ENCODE measurements around the gene PDLIM3. TPM values are rescaled to one million over a fixed set of nuclear protein-coding genes. Genes with fewer than 3 reads are reported as not detected.

Gene PDLIM3
- total and polyA plus RNA-seq, 2 of the 13 experiments (the other 11 are each of a cell fraction or from before 2014, with no cell fraction given) = 5.9 to 14.0 TPM

- TF ChIP-seq AHDC1 (CRISPR knock-in tag; IDR thresholded peaks at IDR 0.05; ENCODE audit: borderline replicate concordance) (no peak), ZNF326 (CRISPR knock-in tag; IDR thresholded peaks at IDR 0.05; ENCODE audit: borderline replicate concordance) (no peak), GLI4 (CRISPR knock-in tag; IDR thresholded peaks at IDR 0.05; ENCODE audit: borderline replicate concordance) (no peak), YEATS2 (CRISPR knock-in tag; IDR thresholded peaks at IDR 0.05; ENCODE audit: borderline replicate concordance) (no peak), RELA (CRISPR knock-in tag; IDR thresholded peaks at IDR 0.05) (no peak), KLF16 (CRISPR knock-in tag; IDR thresholded peaks at IDR 0.05) (no peak)
These were observed 11.4 kb downstream of the PDLIM3 start (continued) for GRCh38 chr4:185523862-185524261.

GRCh38 chr4:185522451-185522850, 12.9 kb downstream of the PDLIM3 start:
- CTCF ChIA-PET (ENCODE audit: low intra/inter-chr PET ratio, low total read pairs) = no interaction called here
- in situ Hi-C loops (cut with HindIII; ENCODE audit: extremely low pct_ligation_motif_present, low pct_unique_long_range_greater_than_20kb) = no loop called here

More at GRCh38 chr4:185522451-185522850, 12.9 kb downstream of the PDLIM3 start:
- H3K4me1 ChIP-seq (ENCODE audit: insufficient read depth, low read length) = no peaks in the 10 kb centered on the region
- no peaks in the 10 kb centered on the region for H3K9me3 ChIP-seq (ENCODE audit: low read length)
- intact Hi-C loops (cut with micrococcal nuclease; ENCODE audit: unreplicated experiment) = no loop called here
- WGBS (ENCODE audit: low lambda C conversion rate) = 91% methylated on average over 2 of the region's 2 CpGs
- POLR2A ChIA-PET = no interaction called here
- H3K4me2 ChIP-seq (ENCODE audit: low read depth, low read length) = no peak overlapping the region
- FAIRE-seq (no peak), DNase-seq (ENCODE audit: low spot score) (no peak), ATAC-seq (no peak)
- no peaks in the 10 kb centered on the region for H3K79me2 ChIP-seq (ENCODE audit: insufficient read depth, low read length)
- no TSS peak for BruUV-seq (replicated peaks)
- no peaks in the 10 kb centered on the region; a peak in 1 of 5 replicates for H3K27me3 ChIP-seq (ENCODE audit: control insufficient read depth in 1 of 2, insufficient read depth in 2 of 2, low read length in 2 of 2)
- H4K20me1 ChIP-seq (ENCODE audit: insufficient read depth, low read length) = no peaks in the 10 kb centered on the region
- H2AFZ ChIP-seq (ENCODE audit: low read length) = no peak overlapping the region
- no peak for TF ChIP-seq KDM5A (IDR thresholded peaks at IDR 0.05; ENCODE audit: borderline replicate concordance, low read length)
- TF ChIP-seq ZNF407 (CRISPR knock-in tag; IDR thresholded peaks at IDR 0.05; ENCODE audit: not compliant biosample characterization) = no peak
- TF ChIP-seq GATAD1 (CRISPR knock-in tag; IDR thresholded peaks at IDR 0.05) = no peak
- no peak for TF ChIP-seq STAT5B (CRISPR knock-in tag; IDR thresholded peaks at IDR 0.05)
- no peak overlapping the region for H3K27ac ChIP-seq (ENCODE audit: extremely low read length, insufficient read depth, low read length)
- no peak overlapping the region for H3K4me3 ChIP-seq (replicated peaks in 1 of 3; ENCODE audit: insufficient read depth in 1 of 3, low read depth in 2 of 3, low read length in 3 of 3)
- H3K36me3 ChIP-seq (replicated peaks in 1 of 2; ENCODE audit: control insufficient read depth in 1 of 2, insufficient read depth in 2 of 2, low read length in 2 of 2) = 0 out of 5 replicates have a peak, but pooled peaks cover 0 to 4% of the 10 kb centered on the region in 2 experiments
- no peak overlapping the region for H3K9ac ChIP-seq (ENCODE audit: insufficient read depth, low read depth, low read length)
